H1 (cell line): ENCODE data around the gene BCL2L12. TPM values are rescaled to one million over a fixed set of nuclear protein-coding genes. Genes with fewer than 3 reads are reported as not detected.

Experiments
- CTCF ChIA-PET: fragments of 300-600 bp; sonication (Branson Sonifier 250); formaldehyde crosslinking; loops from one replicate; lab custom pipeline; 2021; ENCODE audit not compliant: partially characterized antibody; lab: Charles Lee
- POLR2A ChIA-PET: fragments of 300-600 bp; sonication (Branson Sonifier 250); formaldehyde crosslinking; loops from one replicate; lab custom pipeline; 2021; ENCODE audit warnings: inconsistent platforms; ENCODE audit not compliant: partially characterized antibody; lab: Charles Lee
- DNase-seq, 2 experiments: peaks; one replicate each; pipeline versions ENCODE4 v3.0.0 to v3.0.0-alpha.2; 2010 to 2022; ENCODE audit warnings: low spot score in 2 of 2, low read depth in 1 of 2, mixed read lengths in 1 of 2
- FAIRE-seq: peaks from 2 replicates; lab custom pipeline; 2011; peaks lifted over from hg19 to GRCh38; lab: Jason Lieb, UNC
- H2AFZ ChIP-seq: 2 replicates; pipeline ENCODE4 v1.8.1; 2012; ENCODE audit warnings: low read length, inconsistent platforms
- H2AK5ac ChIP-seq: 2 replicates; pipeline ENCODE4 v1.6.1; 2013; ENCODE audit warnings: low read depth, low read length
- H2BK120ac ChIP-seq: replicated peaks from 2 replicates; pipeline ENCODE3; 2013; ENCODE audit warnings: low read depth, low read length, inconsistent platforms
- H2BK12ac ChIP-seq: 2 replicates; pipeline ENCODE4 v1.6.1; 2013; ENCODE audit warnings: low read depth, low read length
- H2BK15ac ChIP-seq: 2 replicates; pipeline ENCODE4 v1.6.1; 2013; ENCODE audit warnings: low read length
- H2BK20ac ChIP-seq: 2 replicates; pipeline ENCODE4 v1.6.1; 2013; ENCODE audit warnings: low read length
- H2BK5ac ChIP-seq: 2 replicates; pipeline ENCODE4 v1.6.1; 2013; ENCODE audit warnings: low read depth, low read length
- H3K14ac ChIP-seq: 2 replicates; pipeline ENCODE4 v1.6.1; 2013; ENCODE audit warnings: inconsistent platforms; ENCODE audit not compliant: insufficient read length
- H3K18ac ChIP-seq: 2 replicates; pipeline ENCODE4 v1.6.1; 2013; ENCODE audit warnings: low read length; ENCODE audit errors: extremely low read depth
- H3K23ac ChIP-seq: 2 replicates; pipeline ENCODE4 v1.6.1; 2013; ENCODE audit warnings: inconsistent platforms; ENCODE audit not compliant: insufficient read length
- H3K23me2 ChIP-seq: 2 replicates; pipeline ENCODE4 v1.6.1; 2013; ENCODE audit warnings: low read depth, low read length
- H3K27ac ChIP-seq: 2 replicates; pipeline ENCODE4 v1.6.1; 2011; ENCODE audit warnings: low read depth, low read length, inconsistent platforms
- H3K27me3 ChIP-seq, 4 experiments: replicated peaks in 1 of 4; 1 replicate in 1 of 4; 2 replicates in 3 of 4; pipeline versions ENCODE4 v1.6.1 to v1.8.1; 2011 to 2013; ENCODE audit warnings: low read length in 3 of 4, mild to moderate bottlenecking in 3 of 4, inconsistent platforms in 2 of 4, mixed read lengths in 2 of 4, moderate library complexity in 1 of 4; ENCODE audit not compliant: control insufficient read depth in 3 of 4, insufficient read depth in 3 of 4; ENCODE audit errors: extremely low read depth in 1 of 4
- H3K36me3 ChIP-seq, 4 experiments: 2 replicates each; pipeline versions ENCODE4 v1.6.1 to v1.8.1; 2011 to 2013; ENCODE audit warnings: mild to moderate bottlenecking in 4 of 4, low read length in 3 of 4, moderate library complexity in 2 of 4, control low read depth in 1 of 4, inconsistent platforms in 1 of 4; ENCODE audit not compliant: insufficient read depth in 4 of 4, control insufficient read depth in 2 of 4
- H3K4ac ChIP-seq: replicated peaks from 2 replicates; pipeline ENCODE3; 2013; ENCODE audit warnings: low read length, low read depth, mixed read lengths, inconsistent platforms; ENCODE audit not compliant: insufficient read length
- H3K4me1 ChIP-seq, 4 experiments: replicated peaks in 1 of 4; 1 replicate in 1 of 4; 2 replicates in 3 of 4; pipeline versions ENCODE4 v1.6.1 to v1.8.1; 2011 to 2013; ENCODE audit warnings: low read length in 3 of 4, inconsistent platforms in 2 of 4, mixed read lengths in 1 of 4; ENCODE audit not compliant: insufficient read depth in 4 of 4, control insufficient read depth in 3 of 4
- H3K4me2 ChIP-seq, 2 experiments: 2 replicates each; pipeline versions ENCODE4 v1.6.1 to v1.8.1; 2011 to 2013; ENCODE audit warnings: low read depth in 2 of 2, low read length in 2 of 2, control low read depth in 1 of 2, inconsistent platforms in 1 of 2, mild to moderate bottlenecking in 1 of 2; ENCODE audit not compliant: insufficient read depth in 1 of 2
- H3K4me3 ChIP-seq, 4 experiments: fragments of 200-600, 300-600 bp in 1 of 4; sonication (generic), shearing (Covaris generic), sonication (Bioruptor Twin) in 1 of 4; 2 replicates each; pipeline versions ENCODE4 v1.5.1 to v1.8.1; 2011 to 2016; ENCODE audit warnings: low read length in 4 of 4, low read depth in 3 of 4, control low read depth in 2 of 4, inconsistent platforms in 2 of 4, mild to moderate bottlenecking in 2 of 4, mixed read lengths in 1 of 4, moderate library complexity in 1 of 4; ENCODE audit not compliant: insufficient read depth in 2 of 4; ENCODE audit errors: extremely low read depth in 1 of 4
- H3K56ac ChIP-seq: replicated peaks from 2 replicates; pipeline ENCODE3; 2013; ENCODE audit warnings: low read depth, mild to moderate bottlenecking, mixed read lengths, low read length, inconsistent platforms; ENCODE audit not compliant: insufficient read length
- H3K79me1 ChIP-seq: 2 replicates; pipeline ENCODE4 v1.6.1; 2013; ENCODE audit warnings: low read depth, low read length, control low read depth
- H3K79me2 ChIP-seq, 2 experiments: 2 replicates each; pipeline versions ENCODE4 v1.6.1 to v1.8.1; 2012 to 2013; ENCODE audit warnings: low read length in 2 of 2, mild to moderate bottlenecking in 2 of 2, inconsistent platforms in 1 of 2; ENCODE audit not compliant: insufficient read depth in 2 of 2, control insufficient read depth in 1 of 2
- H3K9ac ChIP-seq, 4 experiments: replicated peaks in 1 of 4; 1 replicate in 1 of 4; 2 replicates in 3 of 4; pipeline versions ENCODE4 v1.6.1 to v1.8.1; 2011 to 2013; ENCODE audit warnings: low read depth in 3 of 4, low read length in 3 of 4, control low read depth in 2 of 4, mild to moderate bottlenecking in 2 of 4, moderate library complexity in 2 of 4, inconsistent platforms in 1 of 4; ENCODE audit errors: extremely low read depth in 1 of 4
- H3K9me3 ChIP-seq, 2 experiments: 2 replicates each; pipeline versions ENCODE4 v1.6.1 to v1.8.1; 2012 to 2013; ENCODE audit warnings: mild to moderate bottlenecking in 2 of 2, moderate library complexity in 2 of 2, control low read depth in 1 of 2, inconsistent platforms in 1 of 2, low read depth in 1 of 2, low read length in 1 of 2, mixed read lengths in 1 of 2; ENCODE audit not compliant: insufficient read depth in 2 of 2
- H4K20me1 ChIP-seq, 2 experiments: replicated peaks in 1 of 2; 2 replicates each; pipeline versions ENCODE3 to v1.8.1; 2011 to 2013; ENCODE audit warnings: inconsistent platforms in 2 of 2, low read length in 2 of 2, mild to moderate bottlenecking in 1 of 2; ENCODE audit not compliant: insufficient read depth in 2 of 2, control insufficient read depth in 1 of 2
- H4K5ac ChIP-seq: 2 replicates; pipeline ENCODE4 v1.6.1; 2013; ENCODE audit warnings: low read length, low read depth, mixed read lengths, inconsistent platforms; ENCODE audit not compliant: insufficient read length
- H4K8ac ChIP-seq: 2 replicates; pipeline ENCODE4 v1.8.0; 2013; ENCODE audit warnings: mild to moderate bottlenecking, moderate library complexity, low read length, inconsistent platforms; ENCODE audit not compliant: insufficient read depth; ENCODE audit errors: extremely low read depth
- H4K91ac ChIP-seq: replicated peaks from 2 replicates; pipeline ENCODE3; 2013; ENCODE audit warnings: low read length, mixed read lengths, inconsistent platforms; ENCODE audit not compliant: insufficient read length
- ATF2 ChIP-seq: IDR thresholded peaks from 2 replicates; pipeline ENCODE4 v1.6.1; 2012; ENCODE audit warnings: low read length, inconsistent platforms
- EZH2 ChIP-seq: fragments of 200-600 bp; sonication (generic); IDR thresholded peaks from 2 replicates; pipeline ENCODE4 v1.7.1; 2012; ENCODE audit warnings: low read depth, mild to moderate bottlenecking, moderate library complexity, low read length, inconsistent platforms; ENCODE audit not compliant: severe bottlenecking
- FOSL1 ChIP-seq: IDR thresholded peaks from 2 replicates; pipeline ENCODE4 v1.6.1; 2011; ENCODE audit warnings: mild to moderate bottlenecking, low read depth, low read length, moderate library complexity; ENCODE audit not compliant: insufficient read depth
- GTF2F1 ChIP-seq: IDR thresholded peaks from 2 replicates; pipeline ENCODE4 v1.6.1; 2012; ENCODE audit warnings: low read depth, low read length, improper control_type of control experiment, borderline replicate concordance
- KDM5A ChIP-seq: fragments of 200-600 bp; IDR thresholded peaks from 2 replicates; pipeline ENCODE4 v1.7.1; 2012; ENCODE audit warnings: mild to moderate bottlenecking, low read length, inconsistent platforms, mixed read lengths
- NANOG ChIP-seq: IDR thresholded peaks from 2 replicates; pipeline ENCODE4 v1.6.1; 2011; ENCODE audit warnings: low read length, low read depth, mild to moderate bottlenecking, inconsistent platforms; ENCODE audit not compliant: insufficient read depth, poor library complexity, severe bottlenecking
- PHF8 ChIP-seq: fragments of 200-600 bp; sonication (generic); conservative IDR thresholded peaks from 2 replicates; pipeline ENCODE4 v1.7.1; 2012; ENCODE audit warnings: low read depth, mild to moderate bottlenecking, inconsistent platforms, low read length, moderate library complexity
- POLR2A ChIP-seq, 2 experiments: IDR thresholded peaks; 1 replicate in 1 of 2; 2 replicates in 1 of 2; pipeline ENCODE4 v1.6.1; 2011; ENCODE audit warnings: low read depth in 2 of 2, low read length in 2 of 2, mild to moderate bottlenecking in 2 of 2; ENCODE audit errors: control extremely low read depth in 1 of 2
- SP1 ChIP-seq: IDR thresholded peaks from 2 replicates; pipeline ENCODE4 v1.6.1; 2011; ENCODE audit warnings: low read depth, low read length
- SP2 ChIP-seq: IDR thresholded peaks from 2 replicates; pipeline ENCODE4 v1.6.1; 2012; ENCODE audit warnings: mild to moderate bottlenecking, low read length, inconsistent platforms
- TCF12 ChIP-seq: IDR thresholded peaks from 2 replicates; pipeline ENCODE4 v1.6.1; 2011; ENCODE audit warnings: low read depth, mild to moderate bottlenecking, low read length
- WGBS, 2 experiments: shearing (Covaris generic) in 1 of 2; methylation state at CpG; one replicate each; pipeline versions ENCODE4 v1.1.6 to v1.1.7; 2013 to 2015; ENCODE audit warnings: low lambda C conversion rate in 2 of 2, mixed read lengths in 2 of 2, inconsistent platforms in 1 of 2, low coverage in 1 of 2, missing lambda C conversion rate in 1 of 2; ENCODE audit not compliant: insufficient replicate concordance in 2 of 2, insufficient coverage in 1 of 2, insufficient read length in 1 of 2; ENCODE audit errors: extremely low coverage in 1 of 2, missing lambda C conversion rate in 1 of 2; 5-methylcytosine and 5-hydroxymethylcytosine counted together
- polyA plus RNA-seq, 7 experiments: library from polyadenylated mRNA; depleted of rRNA in 3 of 7; stranded (reverse) in 5 of 7; unstranded in 2 of 7; fragments of >200 nt in 5 of 7; fragments of 200-250 nt in 2 of 7; gene quantifications; 1 replicate in 5 of 7; 2 replicates in 1 of 7; 4 replicates in 1 of 7; pipeline versions ENCODE4 v1.2.1 to v1.2.3, GENCODE V29; 2011 to 2013; ENCODE audit warnings: missing spikeins in 2 of 7, mixed read lengths in 2 of 7
- total RNA-seq: library from RNA; stranded (reverse); fragmentation: NEBNext Ultra II Directional; extraction: Animal tissue kit (Norgen Biotek cat#: 25700); gene quantifications from 2 replicates; pipeline ENCODE4 v1.2.1, GENCODE V29; 2021

Gene BCL2L12
- total and polyA plus RNA-seq, 2 of the 8 experiments (the other 6 are each of a cell fraction or from before 2014, with no cell fraction given) = 126 to 209 TPM

GRCh38 chr19:49713236-49713845, 47.6 kb downstream of the BCL2L12 start:
- Histone ChIP-seq H3K4me3 (no peak overlapping the region), H2BK120ac (no peak overlapping the region), H3K23me2 (peaks cover 7% of the 10 kb centered on the region; the same call in 1 of the 2 replicates), H3K4me1 (no peaks in the 10 kb centered on the region; a peak in 1 of 7 replicates), H3K9ac (no peak overlapping the region), H3K23ac (no peak overlapping the region), H4K20me1 (peaks cover 0 to 2% of the 10 kb centered on the region in 2 experiments), H2AK5ac (no peak overlapping the region), H3K18ac (no peak overlapping the region), H3K79me2 (no peaks in the 10 kb centered on the region), H2BK12ac (no peak overlapping the region), H2BK20ac (no peak overlapping the region), H4K5ac (no peak overlapping the region), H3K56ac (no peak overlapping the region), H4K8ac (peak overlapping the region; percentile 14; the same call in 1 of the 2 replicates), H3K27me3 (no peaks in the 10 kb centered on the region), H2BK15ac (no peak overlapping the region), H3K4ac (no peak overlapping the region), H2AFZ (no peak overlapping the region), H3K79me1 (no peaks in the 10 kb centered on the region), H4K91ac (no peak overlapping the region), H3K9me3 (peaks cover 0 to 2% of the 10 kb centered on the region in 2 experiments; a peak in 1 of 4 replicates), H2BK5ac (no peak overlapping the region), H3K27ac (no peak overlapping the region), H3K4me2 (no peak overlapping the region), H3K36me3 (peaks cover 8 to 29% (median 19%) of the 10 kb centered on the region in 4 experiments), H3K14ac (no peak overlapping the region)
- ChIA-PET POLR2A (interaction anchor here (0.6 to 7.7 kb wide), 7 partner anchors 9 to 105 kb away, joined by 3 to 51 read pairs (median 5); partner anchors contain the start of genes ADM5, AP2A1 and CPT1C), CTCF (interaction anchor here (1.2 to 1.3 kb wide), 2 partner anchors 33 to 37 kb away, joined by 4 read pairs; no protein-coding TSS in a partner anchor)
- 98% methylated on average over 6 of the region's 8 CpGs; no CpG with 5 or more reads in 1 of the 2 experiments for WGBS, 2 experiments
- no peak for DNase-seq
- no peak for FAIRE-seq
- TF ChIP-seq SP1 (no peak), ATF2 (no peak), SP2 (no peak), NANOG (no peak), FOSL1 (no peak), KDM5A (no peak), POLR2A (IDR thresholded peaks at IDR 0.05; ENCODE audit: control extremely low read depth in 1 of 2, low read depth in 2 of 2, low read length in 2 of 2) (no peak), EZH2 (no peak), PHF8 (no peak), TCF12 (no peak), GTF2F1 (no peak)
